Measurements from ENCODE around the gene STX12. TPM values are rescaled to one million over a fixed set of nuclear protein-coding genes. Genes with fewer than 3 reads are reported as not detected.

STX12 gene
- total RNA-seq, 1 experiment from 2014 or later = 9.9 TPM

DNA sequence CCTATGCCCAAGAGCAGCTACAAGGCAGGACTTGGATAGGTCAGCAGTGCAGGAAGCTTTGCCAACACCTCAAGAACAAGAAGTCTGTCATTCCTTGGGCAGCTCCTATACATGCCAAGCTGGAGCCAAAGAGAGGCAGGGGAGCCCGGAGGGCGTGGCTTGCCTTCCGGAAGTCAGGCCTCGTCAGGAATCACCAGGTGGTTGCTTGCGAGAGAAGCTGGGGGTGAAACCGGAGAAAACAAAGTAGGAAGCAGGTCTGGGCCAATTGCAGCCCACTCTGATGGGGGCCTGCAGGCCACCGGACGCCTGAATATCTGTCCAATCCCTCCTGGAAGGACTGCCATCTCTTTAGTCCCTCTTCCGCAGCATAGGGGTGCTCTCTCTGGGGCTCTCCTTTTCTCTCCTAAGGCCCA lies 48.1 kb upstream of the STX12 start:
- Histone ChIP-seq H4K8ac (replicated peaks; ENCODE audit: insufficient read length, low read depth, low read length) (no peak overlapping the region), H4K91ac (ENCODE audit: insufficient read length, low read depth, low read length) (no peak overlapping the region), H3K4me1 (ENCODE audit: insufficient read depth, low read length) (no peaks in the 10 kb centered on the region), H3K27ac (ENCODE audit: insufficient read length, low read depth, low read length) (no peak overlapping the region), H4K5ac (ENCODE audit: insufficient read length, low read depth, low read length) (no peak overlapping the region), H2BK5ac (ENCODE audit: insufficient read length, low read length) (no peak overlapping the region), H3T11ph (ENCODE audit: low read length) (peak overlapping the region; percentile 2), H3K18ac (ENCODE audit: insufficient read length, low read depth, low read length) (peak overlapping the region; percentile 94), H3K9me3 (ENCODE audit: control insufficient read depth, low read depth, low read length) (no peaks in the 10 kb centered on the region), H2BK20ac (ENCODE audit: low read depth, low read length, poor library complexity, severe bottlenecking) (peak overlapping the region; percentile 0), H3K79me2 (ENCODE audit: insufficient read depth, low read length) (no peaks in the 10 kb centered on the region), H3K56ac (ENCODE audit: insufficient read length, low read depth, low read length) (no peak overlapping the region), H3K23me2 (ENCODE audit: insufficient read length, low read depth, low read length, poor library complexity, severe bottlenecking) (peaks cover 6% of the 10 kb centered on the region), H3K27me3 (ENCODE audit: insufficient read depth, low read length) (no peaks in the 10 kb centered on the region), H2AK5ac (ENCODE audit: insufficient read length, low read length) (no peak overlapping the region), H2BK12ac (ENCODE audit: insufficient read length, low read depth, low read length) (no peak overlapping the region), H3K23ac (ENCODE audit: insufficient read length, low read depth, low read length) (no peak overlapping the region), H3K4ac (ENCODE audit: low read depth, low read length) (no peak overlapping the region; the same call in 1 of the 2 replicates), H3K4me2 (ENCODE audit: insufficient read depth, insufficient read length, low read length) (peak overlapping the region; percentile 13), H2BK15ac (ENCODE audit: low read depth, low read length) (no peak overlapping the region), H3K14ac (ENCODE audit: insufficient read depth, low read length) (peak overlapping the region; percentile 92; the same call in 1 of the 2 replicates), H2BK120ac (ENCODE audit: low read depth, low read length, poor library complexity, severe bottlenecking) (peak overlapping the region; percentile 80), H3K79me1 (ENCODE audit: insufficient read depth, low read depth, low read length, poor library complexity, severe bottlenecking) (no peaks in the 10 kb centered on the region), H2AFZ (ENCODE audit: low read length) (no peak overlapping the region), H3K9ac (ENCODE audit: extremely low read depth, insufficient read length, low read length) (no peak overlapping the region), H4K20me1 (ENCODE audit: control insufficient read depth, insufficient read depth, insufficient read length) (no peaks in the 10 kb centered on the region)
- WGBS (ENCODE audit: extremely low coverage, insufficient read length, low lambda C conversion rate) = no CpG with 5 or more reads among the region's 9 CpGs
- Mint-ChIP-seq H3K27me3 (ENCODE audit: low read depth) (peaks cover 8% of the 10 kb centered on the region), H3K36me3 (ENCODE audit: insufficient read depth in 1 of 3, low read depth in 3 of 3) (peaks cover 1 to 10% (median 9%) of the 10 kb centered on the region in 3 experiments; a peak in 6 of 7 replicates), H3K27ac (peak overlapping the region; percentile 75 to 98 (median 94); a peak in 4 of 7 replicates), H3K4me3 (peak overlapping the region; percentile 53 to 74), H3K9me3 (no peaks in the 10 kb centered on the region; a peak in 1 of 5 replicates), H3K4me1 (peaks cover 10 to 16% of the 10 kb centered on the region in 2 experiments)
- TF ChIP-seq, protein P1, sequence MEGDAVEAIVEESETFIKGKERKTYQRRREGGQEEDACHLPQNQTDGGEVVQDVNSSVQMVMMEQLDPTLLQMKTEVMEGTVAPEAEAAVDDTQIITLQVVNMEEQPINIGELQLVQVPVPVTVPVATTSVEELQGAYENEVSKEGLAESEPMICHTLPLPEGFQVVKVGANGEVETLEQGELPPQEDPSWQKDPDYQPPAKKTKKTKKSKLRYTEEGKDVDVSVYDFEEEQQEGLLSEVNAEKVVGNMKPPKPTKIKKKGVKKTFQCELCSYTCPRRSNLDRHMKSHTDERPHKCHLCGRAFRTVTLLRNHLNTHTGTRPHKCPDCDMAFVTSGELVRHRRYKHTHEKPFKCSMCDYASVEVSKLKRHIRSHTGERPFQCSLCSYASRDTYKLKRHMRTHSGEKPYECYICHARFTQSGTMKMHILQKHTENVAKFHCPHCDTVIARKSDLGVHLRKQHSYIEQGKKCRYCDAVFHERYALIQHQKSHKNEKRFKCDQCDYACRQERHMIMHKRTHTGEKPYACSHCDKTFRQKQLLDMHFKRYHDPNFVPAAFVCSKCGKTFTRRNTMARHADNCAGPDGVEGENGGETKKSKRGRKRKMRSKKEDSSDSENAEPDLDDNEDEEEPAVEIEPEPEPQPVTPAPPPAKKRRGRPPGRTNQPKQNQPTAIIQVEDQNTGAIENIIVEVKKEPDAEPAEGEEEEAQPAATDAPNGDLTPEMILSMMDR (conservative IDR thresholded peaks at IDR 0.05) = no peak
- DNase-seq = peak; percentile 85
